ENCODE data around the gene TNXB.

GRCh38 chr6:32057966-32058365 is 51.2 kb downstream of the TNXB start:
- TF ChIP-seq POLR2A (IDR thresholded peaks at IDR 0.05; ENCODE audit: low read depth, low read length) (no peak), SPI1 (IDR thresholded peaks at IDR 0.05; ENCODE audit: low read depth, low read length) (no peak), POLR2AphosphoS5 (IDR thresholded peaks at IDR 0.05; ENCODE audit: low read depth, low read length) (no peak), TAF1 (IDR thresholded peaks at IDR 0.05; ENCODE audit: low read depth, low read length) (no peak)

Data from GM12891 (cell line).